K562 (cell line): ENCODE results near the gene SFXN5. TPM values are rescaled to one million over a fixed set of nuclear protein-coding genes. Genes with fewer than 3 reads are reported as not detected.

ENCODE experiments used
- ATF3 ChIP-seq, 2 experiments: fragments of 450-650 bp in 1 of 2; sonication (generic) in 1 of 2; formaldehyde crosslinking in 1 of 2; IDR thresholded peaks in 1 of 2; conservative IDR thresholded peaks in 1 of 2; 2 replicates each; pipeline versions ENCODE4 v1.6.1 to v1.8.1; 2016 to 2023; ENCODE audit warnings: mild to moderate bottlenecking in 2 of 2, moderate library complexity in 2 of 2, inconsistent platforms in 1 of 2, missing genetic modification reagents in 1 of 2
- BCOR ChIP-seq: fragments of 450-650 bp; IDR thresholded peaks from 2 replicates; pipeline ENCODE4 v1.6.1; 2016
- C11orf30 ChIP-seq: fragments of 450-650 bp; IDR thresholded peaks from 2 replicates; pipeline ENCODE4 v1.6.1; 2016; ENCODE audit warnings: low read depth, mild to moderate bottlenecking
- CREB3L1 ChIP-seq: fragments of 450-650 bp; IDR thresholded peaks from 2 replicates; pipeline ENCODE4 v1.6.1; 2014; ENCODE audit warnings: low read depth, mild to moderate bottlenecking, moderate library complexity, borderline replicate concordance
- CTCF ChIP-seq, 3 experiments: IDR thresholded peaks in 2 of 3; conservative IDR thresholded peaks in 1 of 3; 2 replicates each; pipeline ENCODE4 v1.5.1; 2011 to 2012; ENCODE audit warnings: low read length in 3 of 3, mild to moderate bottlenecking in 3 of 3, control low read depth in 2 of 3, improper control_type of control experiment in 1 of 3, inconsistent platforms in 1 of 3, low read depth in 1 of 3, mixed read lengths in 1 of 3, moderate library complexity in 1 of 3; ENCODE audit not compliant: insufficient read depth in 2 of 3
- E2F5 ChIP-seq: sonication (generic); formaldehyde crosslinking; IDR thresholded peaks from 2 replicates; pipeline ENCODE4 v1.8.0; 2022; ENCODE audit warnings: mild to moderate bottlenecking, missing genetic modification reagents
- HCFC1 ChIP-seq: IDR thresholded peaks from 2 replicates; pipeline ENCODE4 v1.6.1; 2012; ENCODE audit warnings: low read depth, low read length, improper control_type of control experiment
- MED1 ChIP-seq: sonication (generic); formaldehyde crosslinking; IDR thresholded peaks from 2 replicates; pipeline ENCODE4 v1.8.1; 2023; ENCODE audit warnings: missing genetic modification reagents, borderline replicate concordance
- RNF2 ChIP-seq: sonication (generic); IDR thresholded peaks from 2 replicates; pipeline ENCODE4 v1.6.1; 2016
- TOE1 ChIP-seq, 2 experiments: fragments of 450-650 bp in 1 of 2; sonication (generic) in 1 of 2; formaldehyde crosslinking in 1 of 2; IDR thresholded peaks; 2 replicates each; pipeline versions ENCODE4 v1.7.1 to v1.8.0; 2016 to 2022; ENCODE audit warnings: borderline replicate concordance in 2 of 2, mild to moderate bottlenecking in 2 of 2, antibody characterized with exemption in 1 of 2, inconsistent platforms in 1 of 2, low read depth in 1 of 2, missing genetic modification reagents in 1 of 2, moderate library complexity in 1 of 2
- ZMIZ1 ChIP-seq, 2 experiments: fragments of 150-350 bp in 1 of 2; IDR thresholded peaks; 2 replicates each; pipeline ENCODE4 v1.6.1; 2012 to 2016; ENCODE audit warnings: low read depth in 2 of 2, low read length in 2 of 2, mild to moderate bottlenecking in 1 of 2, moderate library complexity in 1 of 2
- polyA plus RNA-seq, 8 experiments: library from polyadenylated mRNA; depleted of rRNA in 4 of 8; stranded (reverse) in 5 of 8; unstranded in 3 of 8; fragments of >200 nt; fragmentation: Nextera tagmentation in 2 of 8; fragmentation: Illumina TruSeq in 1 of 8; extraction: Ambion mirVana in 2 of 8; extraction: Trizol in 1 of 8; gene quantifications; 2 replicates each; pipeline versions ENCODE4 v1.2.1 to v1.2.3, GENCODE V29; 2011 to 2014; ENCODE audit warnings: inconsistent platforms in 1 of 8, missing spikeins in 1 of 8
- total RNA-seq, 7 experiments: library from RNA; depleted of rRNA in 6 of 7; stranded (reverse); fragments of >200 nt in 6 of 7; fragmentation: Illumina TruSeq in 2 of 7; extraction: Trizol in 2 of 7; gene quantifications; 2 replicates each; pipeline versions ENCODE4 v1.2.1 to v1.2.3, GENCODE V29; 2011 to 2021; ENCODE audit warnings: low replicate concordance in 1 of 7

SFXN5 gene
- total and polyA plus RNA-seq, 9 of the 15 experiments (the other 6 are each of a cell fraction or from before 2014, with no cell fraction given) = 8.3 to 22.6 (median 16.0) TPM

GRCh38 chr2:73071360-73072128, at the start of gene SFXN5 (continued):
- TF ChIP-seq ZMIZ1 (IDR thresholded peaks at IDR 0.05; ENCODE audit: low read depth in 2 of 2, low read length in 2 of 2) (peak in 1 of 2 experiments; percentile 52; a peak in 1 of 4 replicates), CREB3L1 (peak; percentile 71; the same call in 1 of the 2 replicates), RNF2 (peak; percentile 25; the same call in 1 of the 2 replicates), E2F5 (no peak), ATF3 (IDR thresholded peaks at IDR 0.05) (no peak), ATF3 (CRISPR knock-in tag; conservative IDR thresholded peaks at IDR 0.05) (0 out of 2 replicates have a peak, but pooled peaks have one; percentile 28), TOE1 (IDR thresholded peaks at IDR 0.05; ENCODE audit: borderline replicate concordance) (peak; percentile 89), TOE1 (CRISPR knock-in tag; IDR thresholded peaks at IDR 0.05; ENCODE audit: borderline replicate concordance, low read depth) (no peak), CTCF (IDR thresholded peaks at IDR 0.05 in 2 of 3, conservative IDR thresholded peaks at IDR 0.05 in 1 of 3; ENCODE audit: insufficient read depth in 2 of 3, low read depth in 1 of 3, low read length in 3 of 3) (peak in 2 of 3 experiments; percentile 17 to 18; a peak in 1 of 6 replicates), HCFC1 (peak; percentile 96), C11orf30 (peak; percentile 62; the same call in 1 of the 2 replicates), MED1 (CRISPR knock-in tag) (no peak), BCOR (peak; percentile 57; the same call in 1 of the 2 replicates)
